Activated T-cell treated with anti-CD3 and anti-CD28 coated beads, Interleukin-2, amount 50 U/mL, for 72 hours (primary cell): ENCODE measurements around the gene KRI1. TPM values are rescaled to one million over a fixed set of nuclear protein-coding genes. Genes with fewer than 3 reads are reported as not detected.
A peak's percentile ranks its signal among the peaks of the same experiment; 100 is the strongest.
"Not testable (repeated sequence)": the region's sequence is repeated elsewhere in the genome, so short reads cannot be mapped to it uniquely, and the experiment has no call there.

Source experiments
- ATAC-seq, 2 donors: fragments of 150-1000 bp; cut with Tn5 transposase; replicated peaks in 1 of 2; 2 replicates each; pipeline ENCODE4 v1.10.0; 2021; ENCODE audit warnings: moderate library complexity in 2 of 2, mild to moderate bottlenecking in 1 of 2
- DNase-seq, 2 donors: peaks; one replicate each; pipeline ENCODE4 v3.0.0; 2021 to 2022; ENCODE audit warnings: mixed read lengths in 1 of 2
- H3K27ac Mint-ChIP-seq: one replicate; pipeline ENCODE4 v1.8.0; 2022; ENCODE audit warnings: mild to moderate bottlenecking, moderate library complexity, mixed read lengths
- H3K27me3 Mint-ChIP-seq: one replicate; pipeline ENCODE4 v1.8.0; 2022; ENCODE audit warnings: low read depth, mixed read lengths
- H3K36me3 Mint-ChIP-seq, 2 donors: one replicate each; pipeline ENCODE4 v1.8.0; 2022; ENCODE audit warnings: mixed read lengths in 2 of 2, mild to moderate bottlenecking in 1 of 2; ENCODE audit not compliant: insufficient read depth in 2 of 2
- H3K4me1 Mint-ChIP-seq: one replicate; pipeline ENCODE4 v1.8.0; 2022; ENCODE audit warnings: low read depth, mixed read lengths
- H3K4me3 Mint-ChIP-seq, 2 donors: one replicate each; pipeline ENCODE4 v1.8.0; 2022; ENCODE audit warnings: mild to moderate bottlenecking in 2 of 2, mixed read lengths in 2 of 2, moderate library complexity in 2 of 2
- H3K9me3 Mint-ChIP-seq, 2 donors: one replicate each; pipeline ENCODE4 v1.8.0; 2022; ENCODE audit warnings: mixed read lengths in 2 of 2
- total RNA-seq, 2 donors: library from RNA; stranded (reverse); gene quantifications; one replicate each; pipeline ENCODE4 v1.2.3, GENCODE V29; 2022

Gene KRI1
- total RNA-seq, 2 donors from 2014 or later = 48.4 to 61.7 TPM

DNA sequence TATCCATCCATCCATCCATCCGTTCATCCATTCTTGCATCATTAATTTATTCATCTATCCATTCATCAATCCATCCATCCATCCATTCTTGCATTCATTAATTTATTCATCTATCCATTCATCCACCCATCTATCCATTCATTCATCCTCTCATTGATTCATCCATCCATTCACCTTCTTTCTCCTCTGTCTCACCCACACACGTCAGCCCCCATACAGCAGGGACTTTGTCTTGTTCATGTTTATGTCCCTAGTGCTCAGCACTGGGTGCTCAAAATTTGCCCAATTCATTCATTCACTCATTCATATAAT, 22.0 kb upstream of the KRI1 start:
- H3K4me1 Mint-ChIP-seq = peaks cover 6% of the 10 kb centered on the region

DNA sequence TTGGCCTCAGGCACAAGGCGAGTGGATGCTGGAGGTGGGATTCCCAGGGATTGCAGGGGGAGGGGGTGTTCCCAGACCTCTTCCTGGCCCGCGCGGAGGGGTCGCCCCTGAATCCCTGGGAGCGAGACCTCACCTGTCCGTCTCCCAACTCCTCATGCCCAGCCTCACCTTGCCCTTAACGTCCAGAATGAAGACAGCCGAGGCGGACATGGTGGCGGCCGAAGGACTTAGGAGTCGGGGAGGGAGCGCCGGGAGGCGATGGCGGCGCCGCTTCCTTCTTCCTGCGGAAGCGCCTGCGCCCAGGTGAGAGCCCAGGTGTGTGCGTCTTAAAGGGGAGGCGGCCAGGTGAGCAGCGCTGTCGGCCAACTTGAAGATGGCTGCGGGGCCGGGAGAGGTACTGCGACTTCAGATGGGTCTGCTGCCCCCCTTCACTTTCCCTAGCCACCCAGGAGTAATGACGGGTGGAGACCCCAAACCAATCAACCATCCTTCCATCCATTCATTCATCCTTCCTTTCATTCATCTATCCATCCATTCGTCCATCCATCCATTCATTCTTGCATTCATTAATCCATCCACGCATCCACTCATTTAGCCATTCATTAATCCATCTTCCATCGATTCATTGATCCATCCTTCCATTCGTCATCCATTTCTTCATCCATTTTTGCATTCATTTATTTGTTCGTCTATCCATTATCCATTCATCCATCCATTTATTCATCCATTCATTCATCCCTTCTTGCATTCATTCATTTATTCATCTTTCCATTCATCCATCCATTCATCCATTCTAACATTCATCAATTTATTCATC, 21.4 kb upstream of the KRI1 start, which contains the start of gene AP1M2:
TSS of gene AP1M2 (minus strand) at position 291 of the 817 bp plus-strand sequence. CDS start at position 210, 81 bp downstream.
- Mint-ChIP-seq H3K36me3 (no peaks in the 10 kb centered on the region), H3K27ac (no peak within 1 kb of the TSS), H3K4me3 (no peak within 1 kb of the TSS), H3K4me1 (peaks cover 6% of the 10 kb centered on the region), H3K9me3 (peaks cover 0 to 6% of the 10 kb centered on the region in 2 donors), H3K27me3 (peaks cover 11% of the 10 kb centered on the region)
- no peak for ATAC-seq
- DNase-seq = no peak

More for the DNA sequence above, 22.0 kb upstream of the KRI1 start:
- peaks cover 11% of the 10 kb centered on the region for H3K27me3 Mint-ChIP-seq
- DNase-seq = no peak
- no peaks in the 10 kb centered on the region for H3K36me3 Mint-ChIP-seq
- no peak overlapping the region for H3K4me3 Mint-ChIP-seq
- H3K9me3 Mint-ChIP-seq = peaks cover 0 to 6% of the 10 kb centered on the region in 2 donors
- H3K27ac Mint-ChIP-seq = no peak overlapping the region
- ATAC-seq = no peak

DNA sequence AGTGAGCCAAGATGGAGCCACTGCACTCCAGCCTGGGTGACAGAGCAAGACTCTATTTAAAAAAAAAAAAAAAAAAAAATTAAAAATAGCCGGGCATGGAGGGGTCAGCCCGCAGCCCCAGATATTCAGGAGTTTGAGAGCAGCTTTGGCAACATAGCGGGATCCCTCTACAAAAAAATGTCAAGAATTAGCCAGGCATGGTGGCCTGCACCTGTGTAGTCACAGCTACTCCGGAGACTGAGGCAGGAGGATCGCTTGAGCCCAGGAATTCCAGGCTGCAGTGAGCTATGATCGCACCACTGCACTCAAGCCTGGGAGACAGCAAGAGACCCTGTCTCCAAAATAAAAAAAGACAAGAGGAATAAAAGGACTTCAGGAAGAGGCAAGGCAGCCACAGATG, 20.6 kb upstream of the KRI1 start:
- Mint-ChIP-seq H3K36me3 (no peaks in the 10 kb centered on the region), H3K27me3 (peaks cover 11% of the 10 kb centered on the region), H3K9me3 (peaks cover 0 to 6% of the 10 kb centered on the region in 2 donors), H3K27ac (no peak overlapping the region), H3K4me3 (no peak overlapping the region), H3K4me1 (peaks cover 6% of the 10 kb centered on the region)
- ATAC-seq = no peak
- DNase-seq = no peak

DNA sequence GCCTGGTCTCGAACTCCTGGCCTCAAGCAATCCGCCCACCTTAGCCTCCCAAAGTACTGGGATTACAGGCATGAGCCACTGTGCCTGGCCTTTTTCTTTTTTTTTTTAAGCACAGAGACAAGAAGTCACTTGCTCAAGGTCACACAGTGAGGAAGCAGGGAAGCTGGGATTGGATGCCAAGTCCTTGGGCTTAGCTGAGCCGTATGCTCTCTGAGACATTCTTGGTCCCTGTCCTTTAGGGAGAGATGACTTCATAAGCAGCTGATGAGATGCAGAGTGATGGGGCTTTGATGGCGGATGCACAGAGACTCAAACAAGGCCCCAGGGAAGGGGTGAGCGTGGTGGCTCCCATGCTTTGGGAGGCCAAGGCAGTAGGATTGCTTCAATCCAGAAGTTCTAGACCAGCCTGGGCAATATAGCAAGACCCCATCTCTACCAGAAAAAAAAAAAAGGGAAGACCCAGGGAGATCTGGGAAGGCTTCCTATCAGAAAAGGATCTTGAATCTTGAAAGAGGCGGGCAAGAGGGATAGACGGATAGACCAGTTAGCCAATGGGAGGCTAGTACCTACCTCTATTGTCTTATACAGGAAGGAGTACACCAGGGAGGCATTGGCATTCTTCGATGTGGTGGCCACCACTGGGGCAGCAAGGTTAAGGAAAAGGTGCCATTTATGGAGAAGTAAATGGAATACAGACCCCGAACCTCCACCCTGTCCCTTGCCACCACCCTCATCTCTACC, 17.4 kb upstream of the KRI1 start:
- ATAC-seq (no peak), DNase-seq (no peak)
- Mint-ChIP-seq H3K36me3 (no peaks in the 10 kb centered on the region), H3K27me3 (peaks cover 11% of the 10 kb centered on the region), H3K9me3 (peaks cover 0 to 6% of the 10 kb centered on the region in 2 donors), H3K27ac (no peak overlapping the region), H3K4me3 (no peak overlapping the region), H3K4me1 (peaks cover 12% of the 10 kb centered on the region)

DNA sequence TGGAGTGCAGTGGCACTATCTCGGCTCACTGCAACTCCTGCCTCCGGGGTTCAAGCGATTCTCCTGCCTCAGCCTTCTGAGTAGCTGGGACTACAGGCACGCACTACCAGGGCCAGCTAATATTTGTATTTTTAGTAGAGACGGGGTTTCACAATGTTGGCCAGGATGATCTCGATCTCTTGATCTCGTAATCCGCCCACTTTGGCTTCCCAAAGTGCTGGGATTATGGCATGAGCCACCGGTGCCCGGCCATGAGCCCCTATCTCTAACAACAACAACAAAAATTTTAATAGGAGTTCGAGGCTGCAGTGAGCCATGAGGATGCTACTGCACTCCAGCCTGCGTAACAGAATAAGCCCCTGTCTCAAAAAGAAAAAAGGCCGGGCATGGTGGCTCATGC, 16.3 kb upstream of the KRI1 start:
- H3K27ac Mint-ChIP-seq = no peak overlapping the region
- DNase-seq (no peak), ATAC-seq (no peak)
- no peaks in the 10 kb centered on the region for H3K36me3 Mint-ChIP-seq
- H3K9me3 Mint-ChIP-seq = no peaks in the 10 kb centered on the region
- H3K27me3 Mint-ChIP-seq = peaks cover under 1% of the 10 kb centered on the region
- H3K4me1 Mint-ChIP-seq = peaks cover 6% of the 10 kb centered on the region
- no peak overlapping the region for H3K4me3 Mint-ChIP-seq

DNA sequence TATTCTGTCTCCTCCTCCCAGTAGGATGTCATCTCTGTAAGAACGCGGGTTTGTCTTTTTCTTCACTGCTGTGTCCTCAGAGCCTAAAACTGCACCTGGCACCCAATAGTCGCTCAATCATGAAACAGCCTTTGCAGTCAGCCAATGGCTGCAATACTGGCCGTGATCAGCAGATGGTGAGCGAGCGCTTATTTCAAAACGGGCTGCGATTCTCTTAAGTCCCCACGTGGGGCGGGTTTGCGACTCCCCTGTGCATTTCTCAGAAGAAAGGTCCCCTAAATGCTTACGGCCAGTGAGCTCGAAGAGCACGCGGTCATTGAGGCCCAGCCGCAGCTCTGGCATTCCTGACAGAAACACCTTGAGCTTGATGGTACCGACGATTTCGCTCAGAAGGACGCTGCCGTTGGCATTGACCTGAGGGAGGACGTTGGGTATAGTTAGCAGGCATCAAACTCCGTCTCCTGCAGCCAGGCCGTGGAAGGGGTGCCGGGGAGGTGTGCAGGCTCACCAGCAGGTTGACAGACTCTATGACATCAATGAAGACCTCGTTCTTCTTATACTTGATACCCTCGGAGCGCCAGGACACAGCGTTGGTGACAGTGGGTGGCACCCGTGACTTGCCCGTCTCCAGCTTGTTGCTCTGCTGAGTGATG, 15.3 kb upstream of the KRI1 start:
- peak overlapping the region; percentile 17 to 20 for H3K4me3 Mint-ChIP-seq

DNA sequence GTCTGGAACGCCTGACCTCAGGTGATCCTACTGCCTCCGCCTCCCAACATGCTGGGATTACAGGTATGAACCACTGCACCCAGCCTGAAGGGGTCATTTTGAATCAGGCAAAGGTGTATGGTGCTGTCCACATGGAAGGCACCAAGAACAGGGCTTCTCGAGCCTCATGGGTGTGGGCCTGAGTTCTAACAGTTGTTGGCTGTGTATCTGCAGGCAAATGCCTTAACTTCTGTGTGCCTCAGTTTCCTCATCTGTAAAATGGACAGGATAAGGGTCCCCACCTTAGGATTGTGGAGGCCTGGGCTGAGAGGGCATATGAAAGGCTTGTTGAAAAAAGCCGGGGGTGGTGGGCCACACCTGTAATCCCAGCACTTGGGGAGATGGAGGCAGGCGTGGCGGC, 12.1 kb upstream of the KRI1 start:
- H3K4me3 Mint-ChIP-seq = no peak overlapping the region
- no peaks in the 10 kb centered on the region for H3K27me3 Mint-ChIP-seq
- no peak for ATAC-seq
- DNase-seq = no peak
- no peak overlapping the region for H3K27ac Mint-ChIP-seq
- H3K36me3 Mint-ChIP-seq = no peaks in the 10 kb centered on the region
- H3K4me1 Mint-ChIP-seq = peaks cover 6% of the 10 kb centered on the region
- no peaks in the 10 kb centered on the region for H3K9me3 Mint-ChIP-seq

More for the DNA sequence above, 15.3 kb upstream of the KRI1 start:
- H3K27me3 Mint-ChIP-seq = no peaks in the 10 kb centered on the region
- ATAC-seq = peak; percentile 95
- H3K36me3 Mint-ChIP-seq = no peaks in the 10 kb centered on the region
- peaks cover 6% of the 10 kb centered on the region for H3K4me1 Mint-ChIP-seq
- no peak overlapping the region for H3K27ac Mint-ChIP-seq
- H3K9me3 Mint-ChIP-seq = no peaks in the 10 kb centered on the region
- peak; percentile 89 to 90 for DNase-seq

DNA sequence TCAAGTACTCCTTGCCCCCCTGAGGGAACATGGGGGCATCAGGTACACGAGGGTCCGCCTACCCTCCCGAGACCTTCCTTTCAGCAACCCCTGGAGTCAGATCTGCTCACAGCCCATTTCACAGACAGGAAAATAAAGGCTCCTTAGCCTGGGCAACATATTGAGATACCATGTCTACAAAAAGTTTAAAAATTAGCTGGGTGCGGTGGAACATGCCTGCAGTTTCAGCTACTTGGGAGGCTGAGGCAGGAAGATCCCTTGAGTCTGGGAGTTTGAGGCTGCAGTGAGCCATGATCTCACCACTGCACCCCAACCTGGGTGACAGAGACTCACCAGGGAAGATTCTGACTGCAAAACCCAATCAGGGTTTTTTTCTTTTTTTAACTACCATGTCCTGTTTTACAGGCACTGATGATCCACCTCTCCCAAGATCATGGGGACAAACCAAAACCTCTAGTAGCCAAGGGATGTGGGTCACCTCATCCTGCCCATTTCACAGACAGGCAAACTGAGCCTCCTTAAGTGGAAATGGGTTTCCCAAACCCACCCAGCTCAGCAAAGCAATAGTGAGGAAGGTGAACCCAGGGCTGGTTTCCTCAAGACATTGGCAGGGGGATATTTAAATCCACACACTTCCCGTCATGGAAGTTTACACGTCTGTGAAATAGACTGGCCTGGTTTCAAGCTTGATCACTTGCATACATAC, 9.4 kb upstream of the KRI1 start:
- Mint-ChIP-seq H3K27me3 (no peaks in the 10 kb centered on the region), H3K27ac (no peak overlapping the region), H3K4me3 (no peak overlapping the region), H3K9me3 (no peaks in the 10 kb centered on the region), H3K36me3 (no peaks in the 10 kb centered on the region), H3K4me1 (peaks cover 17% of the 10 kb centered on the region)
- DNase-seq (no peak), ATAC-seq (no peak)

DNA sequence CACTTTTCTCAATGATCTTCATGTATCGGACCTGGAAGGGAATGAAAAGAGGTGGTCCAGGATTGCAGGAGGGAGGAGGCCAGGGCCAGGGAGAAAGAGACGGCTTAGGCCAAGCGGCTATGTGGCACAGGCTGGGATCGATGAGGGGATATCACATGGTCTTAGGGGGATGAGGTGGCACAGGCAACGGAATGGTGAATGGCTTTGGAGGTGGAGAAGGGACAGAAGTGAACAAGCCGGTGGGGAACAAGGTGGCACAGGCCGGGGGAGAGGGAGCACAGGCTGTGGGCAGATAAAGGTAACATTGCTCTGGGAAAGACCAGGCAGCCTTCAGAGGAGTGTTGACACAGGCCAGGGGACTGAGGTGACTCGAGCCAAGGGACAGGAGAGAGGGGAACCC, 8.7 kb upstream of the KRI1 start:
- Mint-ChIP-seq H3K27ac (no peak overlapping the region), H3K27me3 (no peaks in the 10 kb centered on the region), H3K4me3 (no peak overlapping the region), H3K4me1 (peaks cover 23% of the 10 kb centered on the region), H3K9me3 (no peaks in the 10 kb centered on the region), H3K36me3 (no peaks in the 10 kb centered on the region)
- no peak for DNase-seq
- ATAC-seq = no peak

DNA sequence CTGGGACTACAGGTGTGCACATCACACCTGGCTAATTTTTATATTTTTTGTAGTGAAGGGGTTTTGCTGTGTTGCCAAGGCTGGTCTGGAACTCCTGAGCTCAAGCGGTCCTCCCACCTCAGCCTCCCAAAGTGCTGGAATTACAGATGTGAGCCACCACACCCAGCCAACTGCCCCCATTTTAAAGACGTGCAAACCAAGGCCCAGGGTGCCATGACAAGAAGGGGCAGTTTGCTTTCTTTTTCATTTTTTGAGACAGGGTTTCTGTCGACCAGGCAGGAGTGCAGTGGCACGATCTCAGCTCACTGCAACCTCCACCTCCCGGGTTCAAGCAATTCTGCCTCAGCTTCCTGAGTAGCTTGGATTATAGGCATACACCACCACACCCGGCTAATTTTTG, 8.0 kb upstream of the KRI1 start:
- not testable (repeated sequence) for ATAC-seq, DNase-seq, H3K9me3 Mint-ChIP-seq, H3K27me3 Mint-ChIP-seq, H3K4me3 Mint-ChIP-seq, H3K27ac Mint-ChIP-seq, H3K36me3 Mint-ChIP-seq
- H3K4me1 Mint-ChIP-seq = peaks cover 28% of the 10 kb centered on the region

DNA sequence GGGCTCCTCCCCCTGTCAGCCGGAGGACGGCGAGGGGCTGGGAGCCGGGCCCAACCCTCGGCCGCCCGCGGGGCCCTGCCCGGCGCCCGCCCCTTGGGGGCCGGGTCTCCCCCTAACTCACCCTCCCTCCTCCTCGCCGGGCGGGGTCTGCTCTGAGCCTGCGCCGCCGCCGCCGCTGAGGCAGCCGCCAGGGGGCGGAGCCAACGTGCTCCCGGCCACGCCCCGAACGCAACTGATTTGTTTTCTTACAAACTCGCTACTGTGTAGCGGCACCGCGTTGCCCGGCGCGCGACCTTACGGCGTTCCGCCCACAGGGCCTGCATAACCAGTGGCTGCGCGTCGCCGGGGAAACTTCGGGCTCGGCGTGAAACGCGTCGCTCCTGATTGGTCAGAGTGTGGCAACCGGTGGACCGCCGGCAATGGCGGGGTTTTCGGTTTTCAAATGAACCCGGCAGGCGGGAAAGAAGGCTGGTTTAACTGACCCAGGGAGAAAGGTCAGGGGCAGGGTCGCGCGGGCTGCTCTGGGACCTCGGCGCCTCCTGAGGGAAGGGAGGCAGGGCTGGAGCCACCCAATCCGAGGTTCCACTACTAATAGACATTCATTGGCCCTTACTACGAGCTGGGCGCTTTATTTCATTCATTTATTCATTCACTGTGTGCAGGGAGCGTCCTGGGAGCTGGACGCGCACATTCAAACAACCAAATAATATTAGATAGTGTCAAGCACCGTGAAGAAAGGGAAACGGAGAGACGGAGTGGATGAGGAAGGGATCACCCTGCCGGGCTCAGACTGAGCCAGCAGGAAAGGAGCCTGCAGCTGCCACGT, 3.2 kb upstream of the KRI1 start, which contains the start of gene CDKN2D:
TSS of gene CDKN2D (minus strand) at position 154 of the 826 bp plus-strand sequence. CDS start 326 bp downstream, outside the sequence.
- peaks cover 61% of the 10 kb centered on the region for H3K4me1 Mint-ChIP-seq
- peak; percentile 77 to 80 for ATAC-seq
- H3K27ac Mint-ChIP-seq = peak within 1 kb of the TSS; percentile 95
- H3K36me3 Mint-ChIP-seq = peaks cover 8 to 29% of the 10 kb centered on the region in 2 donors
- DNase-seq = peak; percentile 100
- no peaks in the 10 kb centered on the region for H3K27me3 Mint-ChIP-seq
- no peaks in the 10 kb centered on the region for H3K9me3 Mint-ChIP-seq
- H3K4me3 Mint-ChIP-seq = peak within 1 kb of the TSS; percentile 98 to 100
